Fibroblast of the aortic adventitia (primary cell): ENCODE results near the gene ENO1. TPM values are rescaled to one million over a fixed set of nuclear protein-coding genes. Genes with fewer than 3 reads are reported as not detected.
"Not testable (repeated sequence)": the region's sequence is repeated elsewhere in the genome, so short reads cannot be mapped to it uniquely, and the experiment has no call there.

Experiments used
- DNase-seq: peaks from one replicate; pipeline ENCODE4 v3.0.0-alpha.2; 2010; ENCODE audit warnings: low read depth
- H3K4me3 ChIP-seq: 2 replicates; pipeline ENCODE4 v1.5.1; 2011; ENCODE audit warnings: low read depth, mild to moderate bottlenecking, control low read depth, low read length, moderate library complexity
- total RNA-seq: library from RNA; depleted of rRNA; stranded (reverse); fragments of >200 nt; gene quantifications from 2 replicates; pipeline ENCODE4 v1.2.3, GENCODE V29; 2012; ENCODE audit warnings: low replicate concordance
- TF ChIP-seq, protein P1 (sequence below): IDR thresholded peaks from 2 replicates; pipeline ENCODE4 v1.5.1; 2011; ENCODE audit warnings: mild to moderate bottlenecking, low read length, control low read depth, inconsistent platforms; ENCODE audit not compliant: insufficient read depth

Gene ENO1
- 594 and 1,443 TPM in 2 replicates for total RNA-seq

DNA sequence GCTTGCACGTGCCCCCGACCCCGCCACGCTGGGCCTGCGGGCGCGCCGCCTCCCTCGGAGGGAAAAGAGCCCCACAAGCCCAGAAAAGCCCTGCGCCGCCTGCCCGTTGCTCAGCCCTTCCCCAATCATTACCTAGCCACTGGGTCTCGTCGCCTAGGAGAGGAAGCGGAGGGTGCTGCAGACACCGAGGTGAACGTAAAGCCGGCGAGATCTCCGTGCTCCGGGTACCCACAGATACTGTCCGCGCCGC is at the start of gene ENO1:
Gene ENO1 (minus strand): TSS at position 239 of the 250 bp plus-strand sequence. CDS start 3,778 bp downstream, outside the sequence.
- TF ChIP-seq, protein P1, sequence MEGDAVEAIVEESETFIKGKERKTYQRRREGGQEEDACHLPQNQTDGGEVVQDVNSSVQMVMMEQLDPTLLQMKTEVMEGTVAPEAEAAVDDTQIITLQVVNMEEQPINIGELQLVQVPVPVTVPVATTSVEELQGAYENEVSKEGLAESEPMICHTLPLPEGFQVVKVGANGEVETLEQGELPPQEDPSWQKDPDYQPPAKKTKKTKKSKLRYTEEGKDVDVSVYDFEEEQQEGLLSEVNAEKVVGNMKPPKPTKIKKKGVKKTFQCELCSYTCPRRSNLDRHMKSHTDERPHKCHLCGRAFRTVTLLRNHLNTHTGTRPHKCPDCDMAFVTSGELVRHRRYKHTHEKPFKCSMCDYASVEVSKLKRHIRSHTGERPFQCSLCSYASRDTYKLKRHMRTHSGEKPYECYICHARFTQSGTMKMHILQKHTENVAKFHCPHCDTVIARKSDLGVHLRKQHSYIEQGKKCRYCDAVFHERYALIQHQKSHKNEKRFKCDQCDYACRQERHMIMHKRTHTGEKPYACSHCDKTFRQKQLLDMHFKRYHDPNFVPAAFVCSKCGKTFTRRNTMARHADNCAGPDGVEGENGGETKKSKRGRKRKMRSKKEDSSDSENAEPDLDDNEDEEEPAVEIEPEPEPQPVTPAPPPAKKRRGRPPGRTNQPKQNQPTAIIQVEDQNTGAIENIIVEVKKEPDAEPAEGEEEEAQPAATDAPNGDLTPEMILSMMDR, result no peak
- DNase-seq, result no peak
- H3K4me3 ChIP-seq, result peak within 1 kb of the TSS; percentile 96

GRCh38 chr1:8926707-8927694 is 48.5 kb upstream of the ENO1 start:
- DNase-seq, result no peak
- TF ChIP-seq, protein P1, result no peak
- H3K4me3 ChIP-seq, result no peak overlapping the region

- no peak overlapping the region for H3K4me3 ChIP-seq
- DNase-seq, result no peak
- TF ChIP-seq, protein P1, result no peak
Measured at GRCh38 chr1:8925960-8926359, 47.5 kb upstream of the ENO1 start.

DNA sequence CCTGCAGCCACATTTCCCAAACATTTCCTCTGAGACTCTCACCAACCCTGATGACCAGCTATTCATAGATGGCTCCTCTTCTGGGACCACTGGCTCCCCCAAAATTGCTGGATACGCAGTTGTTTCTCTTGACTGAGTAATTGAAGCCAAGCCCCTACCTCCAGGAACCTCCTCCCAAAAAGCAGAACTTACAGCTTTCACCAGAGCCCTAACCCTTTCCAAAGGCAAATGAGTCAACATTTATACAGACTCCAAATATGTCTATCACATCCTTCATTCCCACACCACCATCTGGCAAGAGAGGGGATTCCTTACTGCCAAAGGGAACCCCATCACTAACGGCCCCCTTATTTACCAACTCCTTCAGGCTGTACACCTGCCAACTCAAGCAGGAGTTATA is 46.9 kb upstream of the ENO1 start:
- TF ChIP-seq, protein P1, result no peak
- no peak overlapping the region for H3K4me3 ChIP-seq
- DNase-seq, result no peak

- H3K4me3 ChIP-seq, result no peak overlapping the region
- TF ChIP-seq, protein P1, result no peak
- no peak for DNase-seq
Measured at GRCh38 chr1:8922962-8923361, 44.5 kb upstream of the ENO1 start.

DNA sequence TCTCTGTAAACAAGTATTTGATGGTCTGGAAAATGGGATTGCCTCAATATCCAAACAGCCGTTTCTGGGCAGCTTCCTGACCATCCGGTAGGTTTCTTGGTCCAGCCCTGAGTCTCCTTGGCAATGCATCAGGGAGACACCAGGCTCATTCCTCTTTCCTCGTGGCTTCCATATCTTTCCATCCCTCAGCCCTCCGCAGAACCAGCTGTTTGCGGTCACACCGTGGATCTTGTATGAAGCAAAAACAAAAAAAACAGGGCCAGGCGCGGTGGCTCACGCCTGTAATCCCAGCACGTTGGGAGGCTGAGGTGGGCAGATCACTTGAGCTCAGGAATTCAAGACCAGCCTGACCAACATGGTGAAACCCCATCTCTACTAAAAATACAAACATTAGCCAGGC is 39.0 kb upstream of the ENO1 start:
- not testable (repeated sequence) for H3K4me3 ChIP-seq, DNase-seq

GRCh38 chr1:8915446-8915845 is 37.0 kb upstream of the ENO1 start:
- TF ChIP-seq, protein P1, result no peak
- H3K4me3 ChIP-seq, result no peak overlapping the region
- DNase-seq, result no peak
